Ishikawa (cell line): Measurements from ENCODE around the gene TTPAL.

Experiments
- CEBPB ChIP-seq: IDR thresholded peaks from 2 replicates; pipeline ENCODE4 v1.6.1; 2012
- EGR1 ChIP-seq: IDR thresholded peaks from 2 replicates; pipeline ENCODE4 v1.6.1; 2012
- EP300 ChIP-seq: IDR thresholded peaks from 2 replicates; pipeline ENCODE4 v1.6.1; 2012; ENCODE audit warnings: borderline replicate concordance
- FOXM1 ChIP-seq: IDR thresholded peaks from 2 replicates; pipeline ENCODE4 v1.6.1; 2012; ENCODE audit warnings: low read depth, borderline replicate concordance
- MAX ChIP-seq: IDR thresholded peaks from 2 replicates; pipeline ENCODE4 v1.6.1; 2012
- REST ChIP-seq: IDR thresholded peaks from 2 replicates; pipeline ENCODE4 v1.6.1; 2012; ENCODE audit warnings: low read depth, mild to moderate bottlenecking
- TEAD4 ChIP-seq: IDR thresholded peaks from 2 replicates; pipeline ENCODE4 v1.6.1; 2012
- YY1 ChIP-seq: IDR thresholded peaks from 2 replicates; pipeline ENCODE4 v1.6.1; 2012; ENCODE audit warnings: low read depth

GRCh38 chr20:44459271-44459670 is 16.4 kb upstream of the TTPAL start:
- TF ChIP-seq EGR1 (no peak), MAX (no peak), REST (no peak), FOXM1 (no peak), TEAD4 (no peak), EP300 (no peak), YY1 (no peak), CEBPB (no peak)
